Testis (tissue), 2 donors: ENCODE results near the gene ANKRD11.

Experiments
- CTCF ChIP-seq, 3 experiments: fragments of 450-650 bp in 2 of 3; fragments of 200-600 bp in 1 of 3; sonication (generic) in 1 of 3; IDR thresholded peaks; one replicate each; pipeline ENCODE4 v1.5.1; 2016 to 2019; ENCODE audit warnings: antibody characterized with exemption in 3 of 3, mild to moderate bottlenecking in 2 of 3, moderate library complexity in 1 of 3
- POLR2A ChIP-seq: fragments of 450-650 bp; IDR thresholded peaks from one replicate; pipeline ENCODE4 v1.6.1; 2017; ENCODE audit warnings: antibody characterized with exemption, mild to moderate bottlenecking, moderate library complexity

GRCh38 chr16:89246903-89247733 is 243.2 kb downstream of the ANKRD11 start:
- TF ChIP-seq CTCF (IDR thresholded peaks at IDR 0.05), result no peak
- no peak for TF ChIP-seq POLR2A
